ENCODE measurements around the gene GNG3.
"Not testable (repeated sequence)": the region's sequence is repeated elsewhere in the genome, so short reads cannot be mapped to it uniquely, and the experiment has no call there.

Gene GNG3

GRCh38 chr11:62707277-62707861 lies at the start of gene GNG3, which contains the start of gene BSCL2:
Gene GNG3 (plus strand): TSS chr11:62707676. CDS start chr11:62708296, 620 bp downstream.
Gene BSCL2 (minus strand): TSS chr11:62707424. CDS start chr11:62707195, 229 bp downstream.
- DNase-seq, result no peak

DNA sequence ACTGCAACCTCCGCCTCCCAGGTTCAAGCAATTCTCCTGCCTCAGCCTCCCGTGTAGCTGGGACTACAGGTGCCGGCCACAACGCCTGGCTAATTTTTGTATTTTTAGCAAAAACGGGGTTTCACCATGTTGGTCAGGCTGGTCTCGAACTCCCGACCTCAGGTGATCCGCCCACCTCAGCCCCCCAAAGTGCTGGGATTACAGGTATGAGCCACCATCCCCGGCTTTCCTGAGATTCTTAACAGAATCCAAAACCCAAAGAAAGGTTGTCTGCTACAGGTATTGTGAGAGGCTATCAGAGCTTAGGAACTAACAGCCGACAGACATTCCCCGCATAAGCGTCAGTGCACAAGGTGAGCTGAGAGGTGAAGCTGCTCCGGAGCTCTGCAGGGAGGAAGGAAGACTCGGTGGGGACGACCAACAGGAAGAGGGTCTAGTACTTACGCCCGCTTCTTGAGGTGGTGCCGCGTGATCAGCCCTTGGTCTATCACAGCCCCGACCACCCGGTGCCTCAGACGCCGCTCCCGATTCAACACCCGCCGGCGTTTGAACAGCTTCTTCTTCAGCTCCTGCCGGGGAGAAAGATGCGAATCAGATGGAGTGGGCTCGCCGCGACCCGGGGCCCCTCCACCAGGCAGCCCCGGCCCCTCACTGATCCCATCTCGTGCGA lies 42.9 kb upstream of the GNG3 start:
- DNase-seq, result peak; percentile 51

DNA sequence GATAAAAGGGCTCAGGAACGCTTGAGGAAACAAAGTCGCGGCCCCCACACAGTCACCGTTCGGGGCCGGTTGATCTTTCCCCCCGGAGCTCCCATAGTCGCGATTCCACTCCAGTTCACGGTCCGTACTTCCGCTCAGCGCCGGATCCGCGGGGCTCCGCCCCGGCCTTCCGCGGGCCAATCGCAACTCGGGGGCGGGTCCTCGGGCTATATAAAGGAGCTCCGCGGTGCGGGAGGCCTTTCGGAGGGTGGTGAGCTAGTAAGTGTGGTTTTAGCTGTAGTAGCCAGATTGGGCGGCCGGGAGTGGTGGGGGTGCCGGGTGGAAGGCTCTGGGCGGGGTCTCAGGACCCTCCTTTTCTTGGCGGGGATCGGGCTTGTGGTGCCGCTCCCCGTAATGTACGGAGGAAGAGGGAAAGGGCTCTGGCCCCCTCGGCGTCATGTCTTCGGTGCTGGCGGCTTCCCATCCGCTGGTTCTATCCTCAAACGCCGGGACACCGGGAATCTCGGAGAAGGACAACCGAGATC lies 42.3 kb upstream of the GNG3 start, which contains the start of the genes C11orf98 and CSKMT:
Gene C11orf98 (minus strand): TSS at position 136 of the 524 bp plus-strand sequence. CDS start 41 bp downstream, at position 95.
Gene CSKMT (plus strand): TSS at position 238 of the 524 bp plus-strand sequence. CDS start 568 bp downstream, outside the sequence.
- peak; percentile 74 for DNase-seq

- no peak for DNase-seq
Observed at GRCh38 chr11:62665599-62666258, 41.7 kb upstream of the GNG3 start.

DNA sequence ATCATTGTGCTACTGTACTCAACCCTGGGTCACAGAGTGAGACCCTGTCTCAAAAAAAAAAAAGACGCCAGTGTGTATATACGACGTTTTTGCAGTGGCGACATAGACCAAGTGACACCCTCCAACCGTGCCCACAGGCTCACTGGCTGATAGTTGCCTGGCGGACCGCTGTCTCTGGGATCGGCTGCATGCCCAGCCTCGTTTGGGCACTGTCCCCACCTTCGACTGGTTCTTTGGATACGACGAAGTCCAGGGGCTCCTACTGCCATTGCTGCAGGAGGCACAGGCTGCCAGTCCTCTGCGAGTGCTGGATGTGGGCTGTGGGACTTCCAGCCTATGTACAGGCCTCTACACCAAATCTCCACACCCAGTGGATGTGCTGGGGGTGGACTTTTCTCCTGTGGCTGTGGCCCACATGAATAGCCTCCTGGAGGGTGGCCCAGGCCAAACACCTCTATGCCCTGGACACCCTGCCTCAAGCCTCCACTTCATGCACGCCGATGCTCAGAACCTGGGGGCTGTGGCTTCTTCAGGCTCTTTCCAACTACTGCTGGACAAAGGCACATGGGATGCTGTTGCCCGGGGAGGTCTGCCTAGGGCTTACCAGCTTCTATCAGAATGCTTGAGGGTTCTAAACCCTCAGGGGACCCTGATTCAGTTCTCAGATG lies 41.1 kb upstream of the GNG3 start:
- DNase-seq, result no peak

- no peak for DNase-seq
Observed at GRCh38 chr11:62667460-62667859, 40.0 kb upstream of the GNG3 start.

GRCh38 chr11:62669420-62670161 lies 37.9 kb upstream of the GNG3 start:
- no peak for DNase-seq

GRCh38 chr11:62671236-62671607 lies 36.3 kb upstream of the GNG3 start:
- DNase-seq, result no peak

DNA sequence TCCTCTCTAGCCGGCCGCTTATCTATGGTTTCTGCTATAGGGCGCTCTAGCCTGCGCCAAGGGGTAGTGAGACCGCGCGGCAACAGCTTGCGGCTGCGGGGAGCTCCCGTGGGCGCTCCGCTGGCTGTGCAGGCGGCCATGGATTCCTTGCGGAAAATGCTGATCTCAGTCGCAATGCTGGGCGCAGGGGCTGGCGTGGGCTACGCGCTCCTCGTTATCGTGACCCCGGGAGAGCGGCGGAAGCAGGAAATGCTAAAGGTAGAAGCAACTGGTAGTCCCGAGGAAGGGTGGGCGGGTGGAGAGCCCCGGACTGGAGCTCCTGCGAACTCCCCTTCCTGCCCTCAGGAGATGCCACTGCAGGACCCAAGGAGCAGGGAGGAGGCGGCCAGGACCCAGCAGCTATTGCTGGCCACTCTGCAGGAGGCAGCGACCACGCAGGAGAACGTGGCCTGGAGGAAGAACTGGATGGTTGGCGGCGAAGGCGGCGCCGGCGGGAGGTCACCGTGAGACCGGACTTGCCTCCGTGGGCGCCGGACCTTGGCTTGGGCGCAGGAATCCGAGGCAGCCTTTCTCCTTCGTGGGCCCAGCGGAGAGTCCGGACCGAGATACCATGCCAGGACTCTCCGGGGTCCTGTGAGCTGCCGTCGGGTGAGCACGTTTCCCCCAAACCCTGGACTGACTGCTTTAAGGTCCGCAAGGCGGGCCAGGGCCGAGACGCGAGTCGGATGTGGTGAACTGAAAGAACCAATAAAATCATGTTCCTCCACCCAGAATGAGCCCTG lies 35.7 kb upstream of the GNG3 start, which contains the start of the genes LBHD1 and UQCC3:
Gene LBHD1 (minus strand): TSS at position 660 of the 782 bp plus-strand sequence. CDS start 2,236 bp downstream, outside the sequence.
Gene UQCC3 (plus strand): TSS at position 66 of the 782 bp plus-strand sequence. CDS start 73 bp downstream, at position 139.
- DNase-seq, result peak; percentile 20

GRCh38 chr11:62673196-62673525 lies 34.3 kb upstream of the GNG3 start:
- no peak for DNase-seq

- not testable (repeated sequence) for DNase-seq
Observed at GRCh38 chr11:62675415-62675814, 32.1 kb upstream of the GNG3 start.

GRCh38 chr11:62676698-62677097 lies 30.8 kb upstream of the GNG3 start:
- no peak for DNase-seq

- no peak for DNase-seq
Observed at GRCh38 chr11:62677156-62677555, 30.3 kb upstream of the GNG3 start.

DNA sequence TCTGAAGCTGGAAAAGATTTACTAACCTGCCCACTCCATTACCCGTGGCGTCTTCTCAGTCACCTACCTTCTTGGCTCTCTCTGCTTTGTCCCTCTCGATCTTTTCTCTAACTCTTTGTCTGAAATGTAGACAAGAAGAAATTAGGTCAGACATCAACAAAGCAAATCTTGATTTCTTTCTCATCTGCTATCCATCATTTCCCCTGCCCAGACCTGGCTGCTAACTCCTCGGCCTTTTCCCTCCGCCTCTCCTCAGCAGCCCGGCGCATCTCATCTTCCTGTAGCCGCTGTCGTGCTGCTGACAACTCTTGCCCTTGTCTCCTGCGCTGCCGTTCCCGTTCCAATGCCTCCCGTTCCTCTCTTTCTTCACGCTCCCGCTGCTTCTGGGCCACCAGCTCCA lies 29.8 kb upstream of the GNG3 start:
- DNase-seq, result no peak

- no peak for DNase-seq
Observed at GRCh38 chr11:62678433-62678769, 29.1 kb upstream of the GNG3 start.

DNA sequence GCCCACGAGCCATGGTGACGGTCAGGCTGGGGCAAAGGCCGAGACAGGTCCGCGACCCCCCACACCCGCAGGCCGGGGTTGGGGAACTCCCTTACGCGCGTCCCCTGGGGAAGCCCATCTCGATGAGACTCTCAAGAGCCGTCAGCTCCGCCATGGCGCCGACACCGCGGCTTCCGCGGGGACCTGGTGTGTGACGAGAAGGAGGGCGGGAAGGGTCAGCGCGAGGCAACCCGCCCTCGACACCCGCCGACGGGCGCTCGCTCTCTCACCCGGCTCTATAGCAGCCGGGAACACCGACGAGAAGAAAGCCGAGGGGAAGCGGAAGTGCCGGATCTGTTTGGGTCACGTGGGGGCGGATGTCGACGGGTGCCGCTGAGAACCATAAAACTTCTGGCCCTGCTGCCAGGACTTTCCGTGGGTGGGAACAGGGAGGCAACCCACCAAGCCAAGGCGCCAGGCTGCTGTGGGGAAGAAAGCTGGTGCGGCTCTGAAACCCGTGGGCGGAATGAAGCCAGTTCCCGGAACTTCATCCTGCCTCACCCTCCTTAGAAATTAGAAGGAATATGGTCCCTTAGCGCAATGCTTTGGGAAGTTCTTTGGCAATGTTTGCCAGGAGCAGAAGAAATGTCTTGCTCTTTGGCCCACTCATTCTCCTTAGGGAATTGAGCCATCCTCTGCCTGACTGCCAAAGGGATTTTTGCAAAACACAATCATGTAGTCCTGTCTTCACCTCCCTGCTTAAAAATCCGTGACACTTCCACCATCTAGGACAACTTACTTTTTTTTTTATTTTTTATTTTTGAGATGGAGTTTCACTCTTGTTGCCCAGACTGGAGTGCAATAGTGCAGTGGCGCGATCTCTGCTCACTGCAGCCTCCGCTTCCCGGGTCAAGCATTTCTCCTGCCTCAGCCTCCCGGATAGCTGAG lies 28.4 kb upstream of the GNG3 start, which contains the start of gene UBXN1:
Gene UBXN1 (minus strand): TSS at position 304 of the 927 bp plus-strand sequence. CDS start 150 bp downstream, at position 154.
- peak; percentile 22 for DNase-seq

DNA sequence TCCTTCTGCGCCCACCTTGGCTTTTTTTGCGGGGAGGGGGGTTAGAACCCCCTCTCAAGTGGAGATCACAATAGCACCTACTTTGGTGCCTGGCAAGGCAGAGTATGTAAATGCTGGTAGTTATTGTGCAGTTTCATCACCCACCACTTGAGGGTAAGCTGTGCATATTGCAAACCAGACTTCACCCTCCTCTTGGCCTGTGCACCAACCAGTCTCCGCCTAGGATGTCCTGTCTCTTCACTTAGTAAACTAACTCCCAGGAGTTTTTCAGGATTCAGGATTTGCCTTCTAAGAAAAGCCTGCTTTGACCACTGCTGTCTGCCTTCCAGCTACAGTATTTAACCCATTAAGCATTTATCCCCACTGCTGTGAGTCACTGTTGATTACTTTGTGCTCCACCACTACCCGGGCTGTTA lies 26.6 kb upstream of the GNG3 start:
- DNase-seq, result no peak

GRCh38 chr11:62682518-62682917 lies 25.0 kb upstream of the GNG3 start:
- no peak for DNase-seq

GRCh38 chr11:62687508-62688396 lies 19.7 kb upstream of the GNG3 start:
- no peak for DNase-seq
